Loucy (cell line): ENCODE data around the gene ATRNL1.
A peak's percentile ranks its signal among the peaks of the same experiment; 100 is the strongest.

Experiments
- H2AFZ ChIP-seq: fragments of 200-600 bp; sonication (generic); 2 replicates; pipeline ENCODE4 v1.6.0; 2016; ENCODE audit warnings: antibody characterized with exemption, mild to moderate bottlenecking, low read length, moderate library complexity
- H3F3A ChIP-seq: fragments of 200-600 bp; 2 replicates; pipeline ENCODE4 v1.6.0; 2016; ENCODE audit warnings: antibody characterized with exemption, low read depth, mild to moderate bottlenecking
- H3K27me3 ChIP-seq: fragments of 200-600 bp; sonication (generic); 2 replicates; pipeline ENCODE4 v1.6.1; 2014; ENCODE audit warnings: low read length, mild to moderate bottlenecking; ENCODE audit not compliant: insufficient read depth, poor library complexity, severe bottlenecking
- H3K36me3 ChIP-seq: fragments of 200-600 bp; sonication (generic); 2 replicates; pipeline ENCODE4 v1.6.1; 2016; ENCODE audit warnings: low read length; ENCODE audit not compliant: insufficient read depth
- H3K4me1 ChIP-seq: fragments of 200-600 bp; sonication (generic); 2 replicates; pipeline ENCODE4 v1.5.1; 2014; ENCODE audit warnings: low read length, mild to moderate bottlenecking; ENCODE audit not compliant: insufficient read depth, poor library complexity, severe bottlenecking
- H3K4me2 ChIP-seq: fragments of 200-600 bp; sonication (generic); 2 replicates; pipeline ENCODE4 v1.6.0; 2014; ENCODE audit warnings: antibody characterized with exemption, low read length, low read depth, mild to moderate bottlenecking; ENCODE audit not compliant: poor library complexity, severe bottlenecking
- H3K4me3 ChIP-seq: fragments of 200-600 bp; sonication (generic); 2 replicates; pipeline ENCODE4 v1.5.1; 2014; ENCODE audit warnings: low read length, mild to moderate bottlenecking, mixed read lengths; ENCODE audit not compliant: poor library complexity, severe bottlenecking
- H3K79me2 ChIP-seq: fragments of 200-600 bp; sonication (generic); 2 replicates; pipeline ENCODE4 v1.6.1; 2014; ENCODE audit warnings: low read length; ENCODE audit not compliant: insufficient read depth
- H3K9ac ChIP-seq: fragments of 200-600 bp; sonication (generic); 2 replicates; pipeline ENCODE4 v1.6.0; 2014; ENCODE audit warnings: mild to moderate bottlenecking, low read depth, low read length, moderate library complexity; ENCODE audit not compliant: poor library complexity, severe bottlenecking
- H3K9me2 ChIP-seq: fragments of 200-600 bp; sonication (generic); replicated peaks from 2 replicates; pipeline ENCODE4 v1.6.1; 2016; ENCODE audit warnings: low read depth, low read length, mixed read lengths
- H3K9me3 ChIP-seq: fragments of 200-600 bp; sonication (generic); 2 replicates; pipeline ENCODE4 v1.6.1; 2014; ENCODE audit warnings: mild to moderate bottlenecking, antibody characterized with exemption, low read length, low read depth; ENCODE audit not compliant: insufficient read depth
- H4K20me1 ChIP-seq: fragments of 200-600 bp; sonication (generic); 2 replicates; pipeline ENCODE4 v1.6.0; 2014; ENCODE audit warnings: antibody characterized with exemption, low read length, mild to moderate bottlenecking; ENCODE audit not compliant: insufficient read depth, poor library complexity, severe bottlenecking
- CTCF ChIP-seq: fragments of 200-600 bp; sonication (generic); conservative IDR thresholded peaks from 2 replicates; pipeline ENCODE4 v1.5.1; 2014; ENCODE audit warnings: mild to moderate bottlenecking, antibody characterized with exemption, low read length
- EZH2phosphoT487 ChIP-seq: fragments of 200-600 bp; IDR thresholded peaks from 2 replicates; pipeline ENCODE4 v1.6.1; 2018; ENCODE audit warnings: antibody characterized with exemption, mild to moderate bottlenecking, moderate library complexity, borderline replicate concordance

ATRNL1 gene

GRCh38 chr10:115125505-115125904 lies 32.3 kb downstream of the ATRNL1 start:
- Histone ChIP-seq H3K4me1 (no peaks in the 10 kb centered on the region), H3K9ac (no peak overlapping the region), H3K4me2 (no peak overlapping the region), H3K79me2 (no peaks in the 10 kb centered on the region), H3K4me3 (no peak overlapping the region), H2AFZ (no peak overlapping the region), H4K20me1 (no peaks in the 10 kb centered on the region), H3K9me2 (no peaks in the 10 kb centered on the region), H3K36me3 (peaks cover 3% of the 10 kb centered on the region; the same call in 1 of the 2 replicates), H3K9me3 (no peaks in the 10 kb centered on the region), H3K27me3 (no peaks in the 10 kb centered on the region), H3F3A (no peaks in the 10 kb centered on the region)
- TF ChIP-seq CTCF = no peak
- no peak for TF ChIP-seq EZH2phosphoT487

- H3K9me2 ChIP-seq = no peaks in the 10 kb centered on the region
- no peak overlapping the region for H2AFZ ChIP-seq
- no peaks in the 10 kb centered on the region for H3K9me3 ChIP-seq
- H3K4me3 ChIP-seq = no peak overlapping the region
- no peaks in the 10 kb centered on the region for H4K20me1 ChIP-seq
- TF ChIP-seq CTCF (peak; percentile 60), EZH2phosphoT487 (no peak)
- no peaks in the 10 kb centered on the region for H3K36me3 ChIP-seq
- H3F3A ChIP-seq = no peaks in the 10 kb centered on the region
- H3K4me1 ChIP-seq = no peaks in the 10 kb centered on the region
- H3K9ac ChIP-seq = no peak overlapping the region
- no peaks in the 10 kb centered on the region for H3K79me2 ChIP-seq
- no peak overlapping the region for H3K4me2 ChIP-seq
- no peaks in the 10 kb centered on the region for H3K27me3 ChIP-seq
Observed at GRCh38 chr10:115129752-115130151, 36.6 kb downstream of the ATRNL1 start.

- Histone ChIP-seq H3K79me2 (no peaks in the 10 kb centered on the region), H3K9me2 (no peaks in the 10 kb centered on the region), H3K4me1 (no peaks in the 10 kb centered on the region), H3F3A (peaks cover 5% of the 10 kb centered on the region; the same call in 1 of the 2 replicates), H3K36me3 (peaks cover 10% of the 10 kb centered on the region; the same call in 1 of the 2 replicates), H3K27me3 (no peaks in the 10 kb centered on the region), H3K4me2 (no peak overlapping the region), H2AFZ (no peak overlapping the region), H3K9me3 (peaks cover 10% of the 10 kb centered on the region; the same call in 1 of the 2 replicates), H3K4me3 (no peak overlapping the region), H3K9ac (no peak overlapping the region), H4K20me1 (no peaks in the 10 kb centered on the region)
- TF ChIP-seq EZH2phosphoT487 = no peak
- no peak for TF ChIP-seq CTCF
Observed at GRCh38 chr10:115136616-115137015, 43.5 kb downstream of the ATRNL1 start.
